ENCODE data around the gene UVRAG. TPM values are rescaled to one million over a fixed set of nuclear protein-coding genes. Genes with fewer than 3 reads are reported as not detected.

Gene UVRAG
- polyA plus RNA-seq: 10 to 100 TPM in 2 of 3 donors, 1 to 10 TPM in 1; 7.2 to 19.3 (median 15.7) TPM

GRCh38 chr11:75814677-75815344 is at the start of gene UVRAG:
UVRAG (plus strand) TSS chr11:75815210; CDS start chr11:75815408, 198 bp downstream.
- DNase-seq: peak; percentile 100
- H3K36me3 Mint-ChIP-seq: no peaks in the 10 kb centered on the region

GRCh38 chr11:75766443-75767227 is 48.4 kb upstream of the UVRAG start:
- H3K4me1 Mint-ChIP-seq: peaks cover 0 to 10% of the 10 kb centered on the region in 2 donors
- no peak for DNase-seq

More at GRCh38 chr11:75814677-75815344, at the start of gene UVRAG:
- Mint-ChIP-seq H3K4me1 (peaks cover 18 to 25% of the 10 kb centered on the region in 2 donors), H3K27ac (peak within 1 kb of the TSS in 4 of 6 donors; percentile 91 to 98 (median 92)), H3K27me3 (ENCODE audit: low read depth in 3 of 3) (peaks cover 10 to 11% (median 11%) of the 10 kb centered on the region in 3 donors), H3K9me3 (no peaks in the 10 kb centered on the region), H3K4me3 (peak within 1 kb of the TSS in 4 of 5 donors; percentile 87 to 93 (median 88))

DNA sequence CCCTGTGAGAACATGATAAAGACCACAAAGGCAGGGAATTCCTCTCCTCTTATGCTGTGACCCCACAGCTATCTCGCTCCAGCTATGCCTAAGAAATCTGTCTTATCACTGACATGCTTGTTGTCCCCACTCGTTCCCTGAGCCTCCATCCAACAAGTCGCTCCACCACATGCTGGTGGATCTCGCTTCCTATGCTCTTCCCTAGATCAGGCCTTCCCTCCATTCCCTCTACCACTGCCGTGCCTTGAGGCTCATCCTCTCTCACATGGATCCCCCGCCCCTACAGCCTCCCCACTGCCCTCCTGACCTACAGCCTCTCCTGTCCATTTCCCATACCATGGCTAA is 47.8 kb upstream of the UVRAG start:
- no peak for DNase-seq
- Mint-ChIP-seq H3K27me3 (ENCODE audit: low read depth in 3 of 3) (peaks cover 8 to 16% (median 10%) of the 10 kb centered on the region in 3 donors), H3K4me3 (peak overlapping the region in 2 of 5 donors; percentile 27 to 34), H3K4me1 (peaks cover 0 to 10% of the 10 kb centered on the region in 2 donors), H3K36me3 (no peaks in the 10 kb centered on the region), H3K9me3 (no peaks in the 10 kb centered on the region), H3K27ac (peak overlapping the region in 3 of 6 donors; percentile 33 to 37 (median 35))

More at GRCh38 chr11:75766443-75767227, 48.4 kb upstream of the UVRAG start:
- Mint-ChIP-seq H3K4me3 (no peak overlapping the region), H3K27ac (peak overlapping the region in 1 of 6 donors; percentile 35), H3K36me3 (no peaks in the 10 kb centered on the region), H3K27me3 (ENCODE audit: low read depth in 3 of 3) (peaks cover 8 to 16% (median 10%) of the 10 kb centered on the region in 3 donors), H3K9me3 (no peaks in the 10 kb centered on the region)

GRCh38 chr11:75767793-75768111 is 47.3 kb upstream of the UVRAG start:
- Mint-ChIP-seq H3K4me1 (peaks cover 0 to 10% of the 10 kb centered on the region in 2 donors), H3K36me3 (no peaks in the 10 kb centered on the region), H3K27ac (peak overlapping the region in 2 of 6 donors; percentile 33 to 35), H3K27me3 (ENCODE audit: low read depth in 3 of 3) (peaks cover 8 to 16% (median 10%) of the 10 kb centered on the region in 3 donors), H3K4me3 (peak overlapping the region in 4 of 5 donors; percentile 64 to 76 (median 72)), H3K9me3 (no peaks in the 10 kb centered on the region)
- no peak for DNase-seq

DNA sequence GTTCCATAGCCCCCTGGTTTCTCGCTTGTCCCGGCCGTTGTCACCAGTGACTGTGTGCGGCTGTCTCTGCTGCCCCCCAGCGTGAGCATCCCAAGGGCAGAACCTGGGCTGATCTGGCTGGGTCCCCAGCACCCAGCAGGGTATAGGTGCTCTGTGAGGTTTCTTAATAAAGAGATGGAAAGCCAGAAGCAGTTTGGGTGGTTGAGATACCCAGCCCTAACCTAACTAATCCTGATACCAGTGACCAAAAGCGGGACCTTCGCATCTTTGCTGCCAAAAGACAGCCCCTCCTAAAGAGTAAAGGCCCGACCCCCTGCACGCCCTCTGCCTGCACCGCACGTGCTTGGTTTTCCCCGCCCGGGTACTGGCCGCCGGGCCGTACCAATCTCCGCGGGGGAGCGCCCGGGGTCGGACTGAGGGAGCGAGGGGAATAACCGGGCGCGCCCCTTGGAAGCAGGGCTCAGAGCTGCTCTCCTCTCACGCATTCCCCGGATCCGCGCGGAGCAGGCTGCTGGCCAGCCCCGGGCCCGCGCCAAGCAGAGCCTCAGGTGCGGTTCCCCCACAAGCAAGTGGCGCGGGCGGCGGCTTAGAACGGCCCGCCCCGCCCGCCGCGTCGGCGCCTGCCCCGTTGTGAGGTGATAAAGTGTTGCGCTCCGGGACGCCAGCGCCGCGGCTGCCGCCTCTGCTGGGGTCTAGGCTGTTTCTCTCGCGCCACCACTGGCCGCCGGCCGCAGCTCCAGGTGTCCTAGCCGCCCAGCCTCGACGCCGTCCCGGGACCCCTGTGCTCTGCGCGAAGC is 46.7 kb upstream of the UVRAG start, which contains the start of gene DGAT2:
TSS of gene DGAT2 (plus strand) at position 667 of the 797 bp plus-strand sequence. CDS start 214 bp downstream, outside the sequence.
- peak; percentile 56 to 67 (median 64) for DNase-seq
- Mint-ChIP-seq H3K27ac (peak within 1 kb of the TSS in 2 of 6 donors; percentile 33 to 35), H3K27me3 (ENCODE audit: low read depth in 3 of 3) (peaks cover 7 to 16% (median 8%) of the 10 kb centered on the region in 3 donors), H3K4me1 (peaks cover 0 to 10% of the 10 kb centered on the region in 2 donors), H3K36me3 (no peaks in the 10 kb centered on the region), H3K4me3 (peak within 1 kb of the TSS; percentile 64 to 78 (median 75)), H3K9me3 (no peaks in the 10 kb centered on the region)

DNA sequence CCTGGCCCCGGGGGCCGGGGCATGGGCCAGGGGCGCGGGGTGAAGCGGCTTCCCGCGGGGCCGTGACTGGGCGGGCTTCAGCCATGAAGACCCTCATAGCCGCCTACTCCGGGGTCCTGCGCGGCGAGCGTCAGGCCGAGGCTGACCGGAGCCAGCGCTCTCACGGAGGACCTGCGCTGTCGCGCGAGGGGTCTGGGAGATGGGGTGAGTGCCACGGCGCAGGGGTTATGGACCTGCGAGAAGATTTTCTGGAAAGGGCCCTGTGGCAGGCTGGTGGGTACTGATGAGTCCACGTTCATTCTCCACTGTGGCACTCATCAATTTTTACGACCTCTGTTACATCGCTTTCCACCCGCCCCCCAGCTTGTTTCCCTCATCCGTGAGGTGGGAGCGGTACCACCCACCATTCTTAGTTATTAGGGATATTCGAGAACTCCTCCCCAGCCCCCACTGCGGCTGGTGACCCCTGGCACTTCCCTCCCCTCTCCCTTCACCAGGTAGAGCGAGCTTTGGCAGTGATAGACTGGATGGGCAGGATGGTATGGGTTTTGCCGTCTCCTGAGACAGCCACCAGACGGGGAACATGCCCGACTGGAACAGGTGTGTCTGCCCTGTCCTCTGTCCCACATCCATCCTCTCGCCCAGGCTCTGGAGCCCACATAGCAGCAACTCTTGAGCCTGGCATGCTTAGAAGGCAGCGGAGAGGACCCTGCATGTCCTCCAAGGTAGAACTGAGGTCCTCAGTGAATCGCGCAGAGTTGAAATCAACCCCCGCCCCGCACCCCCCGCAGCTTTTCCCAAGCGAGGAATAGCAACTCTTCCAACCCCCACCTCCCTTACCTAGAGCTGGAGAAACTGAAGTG is 45.9 kb upstream of the UVRAG start:
- H3K36me3 Mint-ChIP-seq: no peaks in the 10 kb centered on the region
- H3K9me3 Mint-ChIP-seq: no peaks in the 10 kb centered on the region
- no peak for DNase-seq
- no peak overlapping the region for H3K27ac Mint-ChIP-seq
- H3K4me1 Mint-ChIP-seq: peaks cover 0 to 12% of the 10 kb centered on the region in 2 donors
- peak overlapping the region in 4 of 5 donors; percentile 36 to 54 (median 45) for H3K4me3 Mint-ChIP-seq
- peaks cover 7 to 16% (median 8%) of the 10 kb centered on the region in 3 donors for H3K27me3 Mint-ChIP-seq (ENCODE audit: low read depth in 3 of 3)

- Mint-ChIP-seq H3K4me3 (peak overlapping the region in 3 of 5 donors; percentile 43 to 61 (median 54)), H3K27ac (no peak overlapping the region), H3K36me3 (no peaks in the 10 kb centered on the region), H3K27me3 (ENCODE audit: low read depth in 3 of 3) (peaks cover 7 to 16% (median 8%) of the 10 kb centered on the region in 3 donors), H3K9me3 (no peaks in the 10 kb centered on the region), H3K4me1 (peaks cover 0 to 12% of the 10 kb centered on the region in 2 donors)
- no peak for DNase-seq
These were observed 44.9 kb upstream of the UVRAG start for GRCh38 chr11:75770102-75770501.

GRCh38 chr11:75771646-75772410 is 43.2 kb upstream of the UVRAG start:
- Mint-ChIP-seq H3K9me3 (no peaks in the 10 kb centered on the region), H3K27ac (no peak overlapping the region), H3K27me3 (ENCODE audit: low read depth in 3 of 3) (peaks cover 7 to 16% (median 8%) of the 10 kb centered on the region in 3 donors), H3K4me1 (peaks cover under 1 to 12% of the 10 kb centered on the region in 2 donors), H3K36me3 (no peaks in the 10 kb centered on the region), H3K4me3 (no peak overlapping the region)
- DNase-seq: no peak

DNA sequence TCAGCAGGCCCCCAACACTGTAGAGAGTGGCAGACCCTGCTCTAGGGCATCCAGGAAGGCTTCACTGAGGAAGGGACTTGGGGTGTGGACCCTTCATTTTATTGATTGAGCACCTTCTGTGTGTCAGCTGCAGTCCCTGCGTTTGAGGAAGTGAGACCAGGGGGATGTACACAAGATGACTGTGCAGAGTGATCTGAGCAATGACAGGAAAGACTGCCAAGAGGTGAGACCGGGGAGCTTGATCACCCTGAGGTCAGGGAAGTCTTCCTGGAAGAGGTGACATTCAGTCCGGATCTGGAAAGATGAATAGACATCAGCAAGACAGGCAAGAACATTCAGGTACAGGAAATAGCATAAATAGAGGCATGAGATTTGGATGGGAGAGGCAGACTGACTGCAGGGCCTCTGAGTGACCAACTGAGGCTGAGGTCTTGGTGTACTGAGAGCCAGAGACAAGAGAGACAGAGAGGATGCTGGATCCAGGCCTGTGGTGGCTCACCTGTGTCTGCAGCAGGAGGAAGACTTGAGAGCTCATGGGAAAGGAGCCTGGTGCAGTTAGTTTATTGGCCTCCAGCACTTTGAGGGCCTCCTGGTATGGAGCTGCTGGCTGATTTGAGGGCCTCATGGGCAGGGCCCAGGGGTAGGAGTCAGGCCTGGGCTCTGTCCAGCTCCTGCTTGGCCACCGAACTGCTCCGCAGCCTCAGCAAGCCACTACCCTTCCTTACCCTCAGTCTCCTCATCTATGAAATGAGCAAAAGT is 41.2 kb upstream of the UVRAG start:
- Mint-ChIP-seq H3K4me3 (no peak overlapping the region), H3K9me3 (no peaks in the 10 kb centered on the region), H3K27ac (peak overlapping the region in 1 of 6 donors; percentile 5), H3K36me3 (no peaks in the 10 kb centered on the region), H3K4me1 (peaks cover 15 to 16% of the 10 kb centered on the region in 2 donors), H3K27me3 (ENCODE audit: low read depth in 3 of 3) (peaks cover 3 to 5% (median 3%) of the 10 kb centered on the region in 3 donors)
- DNase-seq: no peak

DNA sequence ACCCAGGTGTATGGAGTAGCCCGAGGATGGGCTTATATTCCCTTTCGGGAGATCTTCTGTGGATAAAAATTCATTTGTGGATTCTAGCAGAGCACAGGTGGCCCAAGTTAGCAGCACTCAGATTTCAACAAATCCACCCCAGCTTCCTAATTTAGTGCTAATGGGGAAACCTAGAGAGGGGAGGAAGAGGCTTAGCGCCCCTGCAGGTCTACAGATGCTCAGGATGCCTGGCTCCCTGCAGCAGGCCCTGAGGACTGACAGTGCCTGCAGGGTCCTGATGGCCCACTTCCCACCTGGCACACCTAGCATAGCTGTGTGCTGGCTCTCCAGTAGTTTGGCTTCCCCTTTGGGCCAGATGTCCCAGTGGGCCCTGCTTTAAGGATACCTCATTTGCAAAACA is 40.0 kb upstream of the UVRAG start:
- Mint-ChIP-seq H3K4me1 (peaks cover 12 to 16% of the 10 kb centered on the region in 2 donors), H3K27me3 (ENCODE audit: low read depth in 3 of 3) (peaks cover 0 to 3% (median 0%) of the 10 kb centered on the region in 3 donors), H3K4me3 (no peak overlapping the region), H3K36me3 (no peaks in the 10 kb centered on the region), H3K9me3 (no peaks in the 10 kb centered on the region), H3K27ac (no peak overlapping the region)
- no peak for DNase-seq

DNA sequence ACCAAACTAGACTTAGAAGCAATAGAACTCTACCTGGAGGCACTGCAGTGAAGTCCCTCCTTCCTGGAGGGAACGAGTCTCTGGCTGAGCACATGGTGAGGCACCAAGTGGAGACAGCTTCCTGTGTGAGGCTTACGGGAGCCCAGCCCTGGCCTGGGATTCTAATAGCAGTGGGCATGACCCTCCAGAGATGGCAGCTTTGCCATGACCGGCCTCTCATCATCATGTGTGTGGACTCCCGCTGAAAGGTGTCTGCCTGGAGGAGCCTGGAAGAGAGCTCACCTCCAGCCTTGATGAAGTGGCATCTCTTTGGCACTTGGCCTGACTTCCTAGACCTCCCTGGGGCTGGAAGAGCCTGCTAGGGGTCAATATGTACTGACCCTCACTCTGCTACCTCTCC is 38.5 kb upstream of the UVRAG start:
- Mint-ChIP-seq H3K27ac (no peak overlapping the region), H3K36me3 (no peaks in the 10 kb centered on the region), H3K4me3 (no peak overlapping the region), H3K4me1 (peaks cover 12 to 16% of the 10 kb centered on the region in 2 donors), H3K9me3 (no peaks in the 10 kb centered on the region), H3K27me3 (ENCODE audit: low read depth in 3 of 3) (no peaks in the 10 kb centered on the region)
- no peak for DNase-seq

Measured in immature natural killer cell (primary cell).